Right atrium auricular region (tissue), 2 donors: ENCODE results near the gene ZNF785. TPM values are rescaled to one million over a fixed set of nuclear protein-coding genes. Genes with fewer than 3 reads are reported as not detected.

ENCODE experiments used
- DNase-seq: peaks from one replicate; pipeline ENCODE4 v3.0.0-alpha.2; 2019; ENCODE audit warnings: low spot score
- H3K27ac ChIP-seq, 2 donors: fragments of 200-600 bp; sonication (generic); 1 replicate in 1 of 2; 2 replicates in 1 of 2; pipeline ENCODE4 v1.5.1; 2016 to 2019
- H3K27me3 ChIP-seq, 2 donors: fragments of 200-600 bp; sonication (generic); one replicate each; pipeline versions ENCODE4 v1.5.1 to v1.6.0; 2017 to 2019
- H3K36me3 ChIP-seq: fragments of 200-600 bp; sonication (generic); one replicate; pipeline ENCODE4 v1.5.1; 2016
- H3K4me1 ChIP-seq, 2 donors: fragments of 200-600 bp; sonication (generic); one replicate each; pipeline versions ENCODE4 v1.5.1 to v1.6.0; 2017 to 2019
- H3K4me3 ChIP-seq, 2 donors: fragments of 200-600 bp; sonication (generic); 1 replicate in 1 of 2; 2 replicates in 1 of 2; pipeline ENCODE4 v1.5.1; 2017 to 2019; ENCODE audit warnings: mild to moderate bottlenecking in 1 of 2, moderate library complexity in 1 of 2
- H3K9me3 ChIP-seq, 2 donors: fragments of 200-600 bp; sonication (generic); one replicate each; pipeline ENCODE4 v1.5.1; 2019
- total RNA-seq, 2 donors: library from RNA; depleted of rRNA; stranded (reverse); fragments of >200 nt; gene quantifications; one replicate each; pipeline ENCODE4 v1.1.0, GENCODE V29; 2016
- TF ChIP-seq, protein P1 (sequence below), 2 donors: fragments of 200-600 bp; sonication (generic); IDR thresholded peaks; one replicate each; pipeline ENCODE4 v1.5.1; 2019; ENCODE audit warnings: antibody characterized with exemption in 2 of 2

ZNF785 gene
- total RNA-seq, 2 donors from 2014 or later = 5.5 to 6.0 TPM

DNA sequence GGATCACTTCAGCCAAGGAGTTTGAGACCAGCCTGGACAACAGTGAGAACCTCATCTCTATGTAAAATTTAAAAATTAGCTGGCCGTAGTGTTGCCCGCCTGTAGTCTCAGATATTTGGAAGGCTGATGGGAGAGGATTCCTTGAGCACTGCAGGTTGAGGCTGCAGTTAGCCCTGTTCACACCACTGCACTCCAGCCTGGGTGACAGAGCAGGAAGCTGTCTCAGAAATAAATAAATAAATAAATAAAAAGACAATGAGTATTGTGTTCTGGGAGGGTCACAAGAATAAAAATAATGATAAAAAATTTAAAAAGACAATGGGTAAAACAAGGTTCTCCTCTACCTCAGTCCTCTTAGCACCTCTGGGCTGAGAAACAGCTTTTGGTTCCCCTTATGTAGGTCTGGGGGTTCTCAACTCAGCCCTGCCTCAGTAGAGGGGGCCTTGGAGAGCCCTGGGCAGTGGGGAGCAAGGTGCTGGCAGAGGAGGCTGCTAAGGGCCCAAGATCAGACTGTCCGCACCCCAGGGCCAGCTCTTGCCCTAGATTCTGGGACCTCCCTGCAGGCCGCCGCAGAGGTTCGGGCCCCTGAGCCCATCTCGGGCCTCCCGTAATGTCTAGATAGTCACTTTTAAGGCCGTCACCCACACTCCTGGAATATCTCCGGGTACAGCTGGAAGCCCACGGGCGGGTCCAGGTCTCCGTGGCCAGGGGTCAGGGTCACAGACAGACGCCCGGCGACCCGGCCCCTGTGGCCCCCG, 30.8 kb downstream of the ZNF785 start:
- TF ChIP-seq, protein P1, sequence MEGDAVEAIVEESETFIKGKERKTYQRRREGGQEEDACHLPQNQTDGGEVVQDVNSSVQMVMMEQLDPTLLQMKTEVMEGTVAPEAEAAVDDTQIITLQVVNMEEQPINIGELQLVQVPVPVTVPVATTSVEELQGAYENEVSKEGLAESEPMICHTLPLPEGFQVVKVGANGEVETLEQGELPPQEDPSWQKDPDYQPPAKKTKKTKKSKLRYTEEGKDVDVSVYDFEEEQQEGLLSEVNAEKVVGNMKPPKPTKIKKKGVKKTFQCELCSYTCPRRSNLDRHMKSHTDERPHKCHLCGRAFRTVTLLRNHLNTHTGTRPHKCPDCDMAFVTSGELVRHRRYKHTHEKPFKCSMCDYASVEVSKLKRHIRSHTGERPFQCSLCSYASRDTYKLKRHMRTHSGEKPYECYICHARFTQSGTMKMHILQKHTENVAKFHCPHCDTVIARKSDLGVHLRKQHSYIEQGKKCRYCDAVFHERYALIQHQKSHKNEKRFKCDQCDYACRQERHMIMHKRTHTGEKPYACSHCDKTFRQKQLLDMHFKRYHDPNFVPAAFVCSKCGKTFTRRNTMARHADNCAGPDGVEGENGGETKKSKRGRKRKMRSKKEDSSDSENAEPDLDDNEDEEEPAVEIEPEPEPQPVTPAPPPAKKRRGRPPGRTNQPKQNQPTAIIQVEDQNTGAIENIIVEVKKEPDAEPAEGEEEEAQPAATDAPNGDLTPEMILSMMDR (IDR thresholded peaks at IDR 0.05) = no peak
- H3K4me3 ChIP-seq = no peak overlapping the region
- DNase-seq = no peak
- no peak overlapping the region for H3K27ac ChIP-seq
- H3K4me1 ChIP-seq = peaks cover 0 to 57% of the 10 kb centered on the region in 2 donors
- H3K36me3 ChIP-seq = peaks cover 16% of the 10 kb centered on the region
- no peaks in the 10 kb centered on the region for H3K9me3 ChIP-seq
- no peaks in the 10 kb centered on the region for H3K27me3 ChIP-seq

GRCh38 chr16:30553393-30553899, 32.1 kb downstream of the ZNF785 start:
- H3K4me3 ChIP-seq = no peak overlapping the region
- H3K4me1 ChIP-seq = peaks cover 0 to 64% of the 10 kb centered on the region in 2 donors
- peaks cover 16% of the 10 kb centered on the region for H3K36me3 ChIP-seq
- no peaks in the 10 kb centered on the region for H3K27me3 ChIP-seq
- TF ChIP-seq, protein P1 (IDR thresholded peaks at IDR 0.05) = no peak
- H3K9me3 ChIP-seq = no peaks in the 10 kb centered on the region
- H3K27ac ChIP-seq = peak overlapping the region in 1 of 2 donors; percentile 53
- DNase-seq = no peak

- peaks cover 0 to 65% of the 10 kb centered on the region in 2 donors for H3K4me1 ChIP-seq
- H3K27ac ChIP-seq = peak overlapping the region; percentile 31 to 53
- TF ChIP-seq, protein P1 (IDR thresholded peaks at IDR 0.05) = no peak
- H3K4me3 ChIP-seq = no peak overlapping the region
- no peaks in the 10 kb centered on the region for H3K9me3 ChIP-seq
- H3K36me3 ChIP-seq = peaks cover 16% of the 10 kb centered on the region
- H3K27me3 ChIP-seq = no peaks in the 10 kb centered on the region
- DNase-seq = no peak
These were observed 32.5 kb downstream of the ZNF785 start for GRCh38 chr16:30552956-30553355.

- Histone ChIP-seq H3K36me3 (peaks cover 16% of the 10 kb centered on the region), H3K27me3 (no peaks in the 10 kb centered on the region), H3K4me3 (no peak overlapping the region), H3K27ac (peak overlapping the region in 1 of 2 donors; percentile 53), H3K4me1 (peaks cover 0 to 56% of the 10 kb centered on the region in 2 donors), H3K9me3 (no peaks in the 10 kb centered on the region)
- TF ChIP-seq, protein P1 (IDR thresholded peaks at IDR 0.05) = no peak
- DNase-seq = no peak
These were observed 33.7 kb downstream of the ZNF785 start for GRCh38 chr16:30551781-30552180.

DNA sequence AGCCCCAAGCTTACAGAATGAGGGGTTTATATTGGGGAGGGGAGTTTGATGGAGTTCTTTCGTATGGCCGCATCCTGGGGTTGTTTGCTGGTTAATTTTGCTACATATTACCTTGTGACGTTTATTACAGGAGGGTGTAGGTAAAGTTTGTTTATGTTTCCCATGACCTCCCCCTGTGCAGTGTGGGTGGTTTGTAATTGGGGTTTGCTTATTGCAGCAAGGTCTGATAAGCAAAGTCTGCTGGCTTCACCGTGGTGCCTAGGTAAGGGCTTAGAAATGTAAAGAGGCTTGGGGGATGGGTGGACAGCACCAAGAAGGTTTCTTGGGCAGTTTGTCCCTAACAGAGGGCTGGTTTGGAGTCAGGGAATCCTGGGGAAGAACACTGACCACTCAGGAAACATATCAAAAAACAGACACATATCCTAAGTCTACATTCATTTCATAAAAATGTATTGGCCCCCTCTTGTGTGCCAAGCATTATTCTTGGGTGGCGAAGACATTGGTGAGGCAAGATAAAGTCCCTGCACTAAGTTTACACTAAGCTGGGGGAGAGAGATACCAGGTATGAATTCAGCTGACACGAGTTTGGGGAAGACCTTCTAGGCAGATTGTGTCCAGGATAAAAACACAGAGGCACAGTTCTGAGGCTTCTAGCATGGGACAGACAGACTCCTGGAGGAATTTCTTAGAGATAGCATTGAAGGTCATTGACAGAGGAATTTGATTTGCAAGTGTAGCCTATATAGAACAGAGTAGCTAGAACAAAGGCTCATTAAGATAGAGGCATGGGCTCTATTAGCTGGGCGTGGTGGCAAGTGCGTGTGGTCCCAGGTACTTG, 36.9 kb downstream of the ZNF785 start:
- H3K9me3 ChIP-seq = no peaks in the 10 kb centered on the region
- no peak overlapping the region for H3K4me3 ChIP-seq
- H3K27ac ChIP-seq = peak overlapping the region; percentile 69 to 90
- H3K27me3 ChIP-seq = no peaks in the 10 kb centered on the region
- TF ChIP-seq, protein P1 (IDR thresholded peaks at IDR 0.05) = no peak
- H3K4me1 ChIP-seq = peaks cover 0 to 39% of the 10 kb centered on the region in 2 donors
- no peaks in the 10 kb centered on the region for H3K36me3 ChIP-seq
- DNase-seq = no peak
